NCI-H446 (cell line): ENCODE results near the gene SYNE4.
"Not testable (repeated sequence)": the region's sequence is repeated elsewhere in the genome, so short reads cannot be mapped to it uniquely, and the experiment has no call there.

Experiments used
- DNase-seq, 2 experiments: peaks; one replicate each; lab custom pipeline; 2025; lab: John Stamatoyannopoulos, UW

Gene SYNE4

GRCh38 chr19:35990771-35991730 is 17.6 kb downstream of the SYNE4 start:
- DNase-seq, result no peak

GRCh38 chr19:35990156-35990555 is 18.5 kb downstream of the SYNE4 start:
- no peak for DNase-seq

GRCh38 chr19:35988824-35989223 is 19.8 kb downstream of the SYNE4 start:
- DNase-seq, result no peak

- no peak for DNase-seq
Observed at GRCh38 chr19:35987571-35987896, 21.1 kb downstream of the SYNE4 start.

- DNase-seq, result peak in 1 of 2 experiments; percentile 62
Observed at GRCh38 chr19:35986664-35987570, 21.7 kb downstream of the SYNE4 start.

GRCh38 chr19:35986111-35986510 is 22.5 kb downstream of the SYNE4 start:
- no peak for DNase-seq

- DNase-seq, result no peak
Observed at GRCh38 chr19:35983177-35983576, 25.4 kb downstream of the SYNE4 start.

- DNase-seq, result not testable (repeated sequence)
Observed at GRCh38 chr19:35980997-35981396, 27.6 kb downstream of the SYNE4 start.

- DNase-seq, result no peak
Observed at GRCh38 chr19:35978832-35979365, 29.7 kb downstream of the SYNE4 start.

GRCh38 chr19:35978271-35978670 is 30.3 kb downstream of the SYNE4 start:
- DNase-seq, result no peak

- peak; percentile 44 to 90 for DNase-seq
Observed at GRCh38 chr19:35977446-35978222, 31.0 kb downstream of the SYNE4 start.

GRCh38 chr19:35975608-35976214 is 32.9 kb downstream of the SYNE4 start:
- DNase-seq, result no peak

- no peak for DNase-seq
Observed at GRCh38 chr19:35973487-35973886, 35.1 kb downstream of the SYNE4 start.

- no peak for DNase-seq
Observed at GRCh38 chr19:35966771-35967170, 41.8 kb downstream of the SYNE4 start.

GRCh38 chr19:35963514-35963913 is 45.1 kb downstream of the SYNE4 start:
- no peak for DNase-seq

GRCh38 chr19:35960432-35960972 is 48.1 kb downstream of the SYNE4 start:
- DNase-seq, result no peak

GRCh38 chr19:35959968-35960320 is 48.7 kb downstream of the SYNE4 start:
- DNase-seq, result no peak

GRCh38 chr19:35959040-35959967 is 49.3 kb downstream of the SYNE4 start:
- DNase-seq, result no peak

- no peak for DNase-seq
Observed at GRCh38 chr19:35958660-35959039, 50.0 kb downstream of the SYNE4 start.

- DNase-seq, result not testable (repeated sequence)
Observed at GRCh38 chr19:35957411-35957810, 51.2 kb downstream of the SYNE4 start.
